Measurements from ENCODE around the gene MED31. TPM values are rescaled to one million over a fixed set of nuclear protein-coding genes. Genes with fewer than 3 reads are reported as not detected.

Gene MED31
- total and polyA plus RNA-seq, 2 of the 13 experiments (the other 11 are each of a cell fraction or from before 2014, with no cell fraction given) = 19.0 to 20.9 TPM

DNA sequence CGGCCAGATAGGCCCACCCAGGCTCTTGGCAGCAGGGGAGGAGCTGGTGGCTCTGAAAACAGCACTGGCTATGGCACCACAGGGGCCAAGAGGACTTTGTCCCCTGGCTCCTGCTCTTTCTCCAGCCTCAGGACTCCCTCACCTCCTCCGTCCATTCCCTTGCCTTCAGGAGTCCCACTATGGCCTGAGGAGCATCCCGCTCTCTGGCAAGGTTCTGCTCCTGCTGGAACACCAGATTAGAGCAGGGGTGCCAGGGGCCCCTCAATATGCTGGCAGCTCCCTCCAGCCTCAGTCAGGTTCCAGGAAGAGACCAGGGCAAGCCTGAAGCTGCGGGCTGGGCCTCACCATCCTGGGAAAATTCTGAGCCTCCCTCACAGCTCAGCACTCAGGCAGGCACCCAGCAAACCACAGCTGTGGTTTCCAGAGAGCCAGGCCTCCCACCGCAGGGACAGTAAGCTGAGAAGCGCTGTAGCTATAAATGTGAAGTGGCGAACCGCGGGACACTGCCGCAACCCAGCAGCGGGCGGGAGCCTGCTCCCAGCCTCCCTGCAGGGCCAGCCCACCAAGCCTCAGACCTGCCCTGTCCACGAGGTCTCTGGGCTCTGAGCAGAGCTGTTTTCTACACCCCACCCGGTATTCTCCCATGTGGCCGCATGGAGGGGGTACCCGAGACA, 25.9 kb upstream of the MED31 start (continued):
- TF ChIP-seq, protein P1, sequence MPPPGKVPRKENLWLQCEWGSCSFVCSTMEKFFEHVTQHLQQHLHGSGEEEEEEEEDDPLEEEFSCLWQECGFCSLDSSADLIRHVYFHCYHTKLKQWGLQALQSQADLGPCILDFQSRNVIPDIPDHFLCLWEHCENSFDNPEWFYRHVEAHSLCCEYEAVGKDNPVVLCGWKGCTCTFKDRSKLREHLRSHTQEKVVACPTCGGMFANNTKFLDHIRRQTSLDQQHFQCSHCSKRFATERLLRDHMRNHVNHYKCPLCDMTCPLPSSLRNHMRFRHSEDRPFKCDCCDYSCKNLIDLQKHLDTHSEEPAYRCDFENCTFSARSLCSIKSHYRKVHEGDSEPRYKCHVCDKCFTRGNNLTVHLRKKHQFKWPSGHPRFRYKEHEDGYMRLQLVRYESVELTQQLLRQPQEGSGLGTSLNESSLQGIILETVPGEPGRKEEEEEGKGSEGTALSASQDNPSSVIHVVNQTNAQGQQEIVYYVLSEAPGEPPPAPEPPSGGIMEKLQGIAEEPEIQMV (CRISPR knock-in tag; IDR thresholded peaks at IDR 0.05; ENCODE audit: low read depth) = no peak
- TF ChIP-seq KDM5A (IDR thresholded peaks at IDR 0.05; ENCODE audit: borderline replicate concordance, low read length) (no peak), RELA (CRISPR knock-in tag; IDR thresholded peaks at IDR 0.05) (no peak), POLR2G (IDR thresholded peaks at IDR 0.05; ENCODE audit: low read depth, low read length) (no peak; the same call in 1 of the 2 replicates), PCBP2 (optimal IDR thresholded peaks at IDR 0.05; ENCODE audit: low read depth, low read length, poor library complexity, severe bottlenecking) (no peak), ZFP36L1 (CRISPR knock-in tag; IDR thresholded peaks at IDR 0.05) (no peak), SMYD3 (CRISPR knock-in tag; IDR thresholded peaks at IDR 0.05) (no peak), KLF16 (CRISPR knock-in tag; IDR thresholded peaks at IDR 0.05) (no peak), GATAD2A (CRISPR knock-in tag; IDR thresholded peaks at IDR 0.05) (0 out of 2 replicates have a peak, but pooled peaks have one; percentile 14), ZNF556 (CRISPR knock-in tag; IDR thresholded peaks at IDR 0.05; ENCODE audit: borderline replicate concordance) (peak; percentile 50; the same call in 1 of the 2 replicates), ZNF577 (CRISPR knock-in tag; IDR thresholded peaks at IDR 0.05; ENCODE audit: borderline replicate concordance, low read depth) (no peak), MTA1 (CRISPR knock-in tag; IDR thresholded peaks at IDR 0.05; ENCODE audit: borderline replicate concordance) (peak; percentile 26; the same call in 1 of the 2 replicates), CENPX (CRISPR knock-in tag; IDR thresholded peaks at IDR 0.05) (no peak), TBL1XR1 (IDR thresholded peaks at IDR 0.05; ENCODE audit: borderline replicate concordance, low read length, partially characterized antibody) (no peak), ZNF572 (CRISPR knock-in tag; IDR thresholded peaks at IDR 0.05) (no peak)
- TF ChIP-seq, protein P2, sequence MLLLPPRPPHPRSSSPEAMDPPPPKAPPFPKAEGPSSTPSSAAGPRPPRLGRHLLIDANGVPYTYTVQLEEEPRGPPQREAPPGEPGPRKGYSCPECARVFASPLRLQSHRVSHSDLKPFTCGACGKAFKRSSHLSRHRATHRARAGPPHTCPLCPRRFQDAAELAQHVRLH (CRISPR knock-in tag; IDR thresholded peaks at IDR 0.05; ENCODE audit: borderline replicate concordance, low read depth) = no peak
- TF ChIP-seq, protein P3, sequence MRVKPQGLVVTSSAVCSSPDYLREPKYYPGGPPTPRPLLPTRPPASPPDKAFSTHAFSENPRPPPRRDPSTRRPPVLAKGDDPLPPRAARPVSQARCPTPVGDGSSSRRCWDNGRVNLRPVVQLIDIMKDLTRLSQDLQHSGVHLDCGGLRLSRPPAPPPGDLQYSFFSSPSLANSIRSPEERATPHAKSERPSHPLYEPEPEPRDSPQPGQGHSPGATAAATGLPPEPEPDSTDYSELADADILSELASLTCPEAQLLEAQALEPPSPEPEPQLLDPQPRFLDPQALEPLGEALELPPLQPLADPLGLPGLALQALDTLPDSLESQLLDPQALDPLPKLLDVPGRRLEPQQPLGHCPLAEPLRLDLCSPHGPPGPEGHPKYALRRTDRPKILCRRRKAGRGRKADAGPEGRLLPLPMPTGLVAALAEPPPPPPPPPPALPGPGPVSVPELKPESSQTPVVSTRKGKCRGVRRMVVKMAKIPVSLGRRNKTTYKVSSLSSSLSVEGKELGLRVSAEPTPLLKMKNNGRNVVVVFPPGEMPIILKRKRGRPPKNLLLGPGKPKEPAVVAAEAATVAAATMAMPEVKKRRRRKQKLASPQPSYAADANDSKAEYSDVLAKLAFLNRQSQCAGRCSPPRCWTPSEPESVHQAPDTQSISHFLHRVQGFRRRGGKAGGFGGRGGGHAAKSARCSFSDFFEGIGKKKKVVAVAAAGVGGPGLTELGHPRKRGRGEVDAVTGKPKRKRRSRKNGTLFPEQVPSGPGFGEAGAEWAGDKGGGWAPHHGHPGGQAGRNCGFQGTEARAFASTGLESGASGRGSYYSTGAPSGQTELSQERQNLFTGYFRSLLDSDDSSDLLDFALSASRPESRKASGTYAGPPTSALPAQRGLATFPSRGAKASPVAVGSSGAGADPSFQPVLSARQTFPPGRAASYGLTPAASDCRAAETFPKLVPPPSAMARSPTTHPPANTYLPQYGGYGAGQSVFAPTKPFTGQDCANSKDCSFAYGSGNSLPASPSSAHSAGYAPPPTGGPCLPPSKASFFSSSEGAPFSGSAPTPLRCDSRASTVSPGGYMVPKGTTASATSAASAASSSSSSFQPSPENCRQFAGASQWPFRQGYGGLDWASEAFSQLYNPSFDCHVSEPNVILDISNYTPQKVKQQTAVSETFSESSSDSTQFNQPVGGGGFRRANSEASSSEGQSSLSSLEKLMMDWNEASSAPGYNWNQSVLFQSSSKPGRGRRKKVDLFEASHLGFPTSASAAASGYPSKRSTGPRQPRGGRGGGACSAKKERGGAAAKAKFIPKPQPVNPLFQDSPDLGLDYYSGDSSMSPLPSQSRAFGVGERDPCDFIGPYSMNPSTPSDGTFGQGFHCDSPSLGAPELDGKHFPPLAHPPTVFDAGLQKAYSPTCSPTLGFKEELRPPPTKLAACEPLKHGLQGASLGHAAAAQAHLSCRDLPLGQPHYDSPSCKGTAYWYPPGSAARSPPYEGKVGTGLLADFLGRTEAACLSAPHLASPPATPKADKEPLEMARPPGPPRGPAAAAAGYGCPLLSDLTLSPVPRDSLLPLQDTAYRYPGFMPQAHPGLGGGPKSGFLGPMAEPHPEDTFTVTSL (CRISPR knock-in tag; IDR thresholded peaks at IDR 0.05; ENCODE audit: borderline replicate concordance) = no peak
- TF ChIP-seq, protein P4, sequence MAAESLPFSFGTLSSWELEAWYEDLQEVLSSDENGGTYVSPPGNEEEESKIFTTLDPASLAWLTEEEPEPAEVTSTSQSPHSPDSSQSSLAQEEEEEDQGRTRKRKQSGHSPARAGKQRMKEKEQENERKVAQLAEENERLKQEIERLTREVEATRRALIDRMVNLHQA (CRISPR knock-in tag; IDR thresholded peaks at IDR 0.05) = no peak
- TF ChIP-seq, protein P5, sequence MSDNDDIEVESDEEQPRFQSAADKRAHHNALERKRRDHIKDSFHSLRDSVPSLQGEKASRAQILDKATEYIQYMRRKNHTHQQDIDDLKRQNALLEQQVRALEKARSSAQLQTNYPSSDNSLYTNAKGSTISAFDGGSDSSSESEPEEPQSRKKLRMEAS (IDR thresholded peaks at IDR 0.05) = peak; percentile 43
- TF ChIP-seq, protein P6, sequence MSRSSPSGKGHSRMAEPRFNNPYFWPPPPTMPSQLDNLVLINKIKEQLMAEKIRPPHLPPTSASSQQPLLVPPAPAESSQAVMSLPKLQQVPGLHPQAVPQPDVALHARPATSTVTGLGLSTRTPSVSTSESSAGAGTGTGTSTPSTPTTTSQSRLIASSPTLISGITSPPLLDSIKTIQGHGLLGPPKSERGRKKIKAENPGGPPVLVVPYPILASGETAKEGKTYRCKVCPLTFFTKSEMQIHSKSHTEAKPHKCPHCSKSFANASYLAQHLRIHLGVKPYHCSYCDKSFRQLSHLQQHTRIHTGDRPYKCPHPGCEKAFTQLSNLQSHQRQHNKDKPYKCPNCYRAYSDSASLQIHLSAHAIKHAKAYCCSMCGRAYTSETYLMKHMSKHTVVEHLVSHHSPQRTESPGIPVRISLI (CRISPR knock-in tag; IDR thresholded peaks at IDR 0.05; ENCODE audit: borderline replicate concordance) = no peak

All from HepG2 (cell line).